SK-N-MC (cell line): ENCODE measurements around the gene KRTAP6-2.

Experiments used
- EZH2 ChIP-seq: fragments of 200-600 bp; sonication (generic); IDR thresholded peaks from one replicate; pipeline ENCODE4 v1.6.1; 2017; ENCODE audit warnings: antibody characterized with exemption
- FOXP2 ChIP-seq: optimal IDR thresholded peaks from 2 replicates; pipeline ENCODE3; 2011; ENCODE audit warnings: mild to moderate bottlenecking, moderate library complexity; ENCODE audit not compliant: insufficient read depth; ENCODE audit errors: extremely low read length, control extremely low read depth
- POLR2AphosphoS5 ChIP-seq: IDR thresholded peaks from 2 replicates; pipeline ENCODE4 v1.6.1; 2012; ENCODE audit warnings: mild to moderate bottlenecking, low read depth, low read length, borderline replicate concordance

GRCh38 chr21:30620522-30620921, 21.8 kb upstream of the KRTAP6-2 start, which contains the start of gene KRTAP20-4:
- TF ChIP-seq POLR2AphosphoS5 (no peak), EZH2 (no peak), FOXP2 (no peak)
